ENCODE measurements around the gene MMAA. TPM values are rescaled to one million over a fixed set of nuclear protein-coding genes. Genes with fewer than 3 reads are reported as not detected.
"Not testable (repeated sequence)": the region's sequence is repeated elsewhere in the genome, so short reads cannot be mapped to it uniquely, and the experiment has no call there.

The MMAA gene
- total RNA-seq, 1 experiment from 2014 or later, result 0.53 TPM

DNA sequence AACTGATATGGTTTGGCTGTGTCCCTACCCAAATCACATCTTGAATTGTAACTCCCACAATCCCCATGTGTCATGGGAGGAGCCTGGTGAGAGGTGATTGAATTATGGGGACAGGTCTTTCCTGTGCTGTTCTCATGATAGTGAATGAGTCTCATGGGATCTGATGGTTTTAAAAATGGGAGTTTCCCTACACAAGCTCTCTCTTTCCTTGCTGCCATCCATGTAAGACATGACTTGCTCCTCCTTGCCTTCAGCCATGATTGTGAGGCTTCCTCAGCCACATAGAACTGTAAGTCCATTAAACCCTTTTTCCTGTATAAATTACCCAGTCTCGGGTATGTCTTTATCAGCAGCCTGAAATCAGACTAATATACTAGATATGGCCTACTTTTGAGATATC lies 2.9 kb downstream of the MMAA start:
- H3K4me3 ChIP-seq, DNase-seq, H3K9me3 ChIP-seq, H3K36me3 ChIP-seq, H3K27me3 ChIP-seq: not testable (repeated sequence)

DNA sequence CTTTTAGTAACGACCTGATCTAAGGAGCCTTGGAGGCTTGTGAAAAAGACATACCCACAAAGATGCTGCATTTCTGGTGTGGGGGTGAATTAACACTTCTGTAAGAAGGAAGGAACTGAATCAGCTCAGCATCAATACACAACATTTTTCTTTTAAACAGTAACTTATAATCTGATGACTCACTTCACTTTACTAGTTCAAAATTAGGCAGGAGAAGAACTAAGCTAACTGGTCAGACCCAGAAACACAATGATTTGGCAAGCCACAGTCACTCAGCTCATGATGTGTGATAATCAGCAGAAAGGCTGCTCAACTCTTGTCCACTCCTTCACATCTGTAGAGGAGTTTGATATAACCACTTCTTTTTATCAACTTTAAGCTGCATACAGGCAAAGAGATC lies 4.6 kb downstream of the MMAA start:
- H3K4me3 ChIP-seq, result no peak overlapping the region
- H3K36me3 ChIP-seq, result no peaks in the 10 kb centered on the region
- no peaks in the 10 kb centered on the region for H3K9me3 ChIP-seq
- DNase-seq, result peak; percentile 16
- H3K27me3 ChIP-seq, result no peaks in the 10 kb centered on the region

DNA sequence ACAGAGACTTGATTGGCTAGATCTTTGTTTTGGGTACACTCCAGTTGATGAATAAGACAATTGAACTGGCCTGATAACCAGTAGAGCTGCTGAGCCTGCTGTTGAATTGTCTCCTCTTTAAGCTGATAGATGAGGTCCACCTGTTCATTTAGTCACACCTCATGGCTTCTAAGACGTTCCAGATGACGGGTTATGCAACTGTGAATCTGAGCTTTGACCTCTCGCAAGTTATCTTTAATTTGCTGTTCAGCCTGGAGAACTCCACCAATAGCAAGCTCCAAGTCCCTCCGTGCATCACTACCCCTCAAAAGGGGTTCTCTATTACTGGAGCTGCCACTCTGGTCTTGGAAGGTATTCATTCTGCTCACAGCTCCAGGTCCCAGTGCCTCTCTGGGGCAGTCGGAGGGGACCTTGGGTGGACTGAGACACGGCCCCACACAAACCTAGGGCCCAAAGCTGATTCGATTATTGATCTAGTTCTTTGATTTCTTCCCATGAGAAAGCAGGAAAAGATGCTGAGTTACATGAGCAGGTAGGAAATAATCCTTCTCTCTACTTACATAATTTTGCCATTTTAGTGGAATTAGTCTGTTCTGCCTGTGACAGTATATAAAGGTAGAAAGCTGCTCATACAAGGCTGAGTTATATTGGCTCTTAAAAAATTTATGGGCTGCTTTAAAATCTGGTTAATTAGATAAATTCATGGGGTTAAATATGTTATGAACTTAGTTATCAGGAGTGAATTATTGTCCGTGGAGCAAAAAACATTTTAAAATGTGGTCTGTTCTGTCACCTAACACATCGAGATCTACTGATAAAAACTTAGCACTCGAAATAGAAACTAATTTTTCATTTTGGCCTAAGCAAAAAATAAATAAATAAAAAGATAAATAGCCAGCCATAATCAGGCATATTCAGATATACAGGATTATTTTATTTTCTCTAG lies 6.8 kb downstream of the MMAA start:
- Histone ChIP-seq H3K9me3 (no peaks in the 10 kb centered on the region), H3K36me3 (no peaks in the 10 kb centered on the region), H3K4me3 (no peak overlapping the region), H3K27me3 (no peaks in the 10 kb centered on the region)
- DNase-seq, result no peak

DNA sequence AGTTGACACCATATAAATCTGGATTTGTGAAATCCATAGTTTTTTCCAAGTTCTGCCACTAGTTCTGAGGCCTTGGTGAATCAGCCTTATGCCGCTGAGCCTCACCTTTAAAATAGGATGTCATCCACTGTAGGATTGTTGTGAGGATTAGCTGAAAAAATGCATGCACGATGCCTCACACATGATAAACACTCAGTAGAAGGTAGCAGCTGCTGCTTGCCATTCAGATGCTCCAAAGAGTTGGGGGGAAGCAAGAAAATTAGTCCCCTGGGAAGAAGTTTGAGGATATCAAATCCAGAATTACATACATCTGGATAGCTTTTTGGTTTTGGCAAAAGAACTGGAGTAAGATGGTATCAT lies 7.4 kb downstream of the MMAA start:
- no peaks in the 10 kb centered on the region for H3K36me3 ChIP-seq
- DNase-seq, result no peak
- H3K27me3 ChIP-seq, result no peaks in the 10 kb centered on the region
- H3K4me3 ChIP-seq, result no peak overlapping the region
- no peaks in the 10 kb centered on the region for H3K9me3 ChIP-seq

DNA sequence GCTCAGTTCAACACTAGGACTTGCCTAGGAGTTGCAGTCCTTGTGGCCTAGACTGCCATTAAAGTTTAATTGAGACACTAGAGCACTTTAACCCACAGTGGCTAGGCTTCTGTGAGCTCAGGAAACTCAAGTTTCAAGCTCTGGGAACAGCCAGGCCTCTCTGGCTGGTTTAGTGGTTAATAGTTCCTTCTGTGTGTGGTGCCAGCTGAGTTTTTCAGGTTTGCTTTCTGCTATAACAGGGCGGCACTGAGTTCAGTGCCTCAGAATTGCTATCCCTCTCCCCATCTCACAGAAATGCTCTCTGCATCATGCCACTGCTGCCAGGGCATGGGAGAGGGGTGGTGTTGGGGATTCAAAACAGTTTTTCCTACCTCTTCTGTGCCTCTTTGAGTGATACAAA lies 15.9 kb downstream of the MMAA start:
- Histone ChIP-seq H3K27me3 (no peaks in the 10 kb centered on the region), H3K9me3 (no peaks in the 10 kb centered on the region), H3K4me3 (no peak overlapping the region), H3K36me3 (no peaks in the 10 kb centered on the region)
- no peak for DNase-seq

DNA sequence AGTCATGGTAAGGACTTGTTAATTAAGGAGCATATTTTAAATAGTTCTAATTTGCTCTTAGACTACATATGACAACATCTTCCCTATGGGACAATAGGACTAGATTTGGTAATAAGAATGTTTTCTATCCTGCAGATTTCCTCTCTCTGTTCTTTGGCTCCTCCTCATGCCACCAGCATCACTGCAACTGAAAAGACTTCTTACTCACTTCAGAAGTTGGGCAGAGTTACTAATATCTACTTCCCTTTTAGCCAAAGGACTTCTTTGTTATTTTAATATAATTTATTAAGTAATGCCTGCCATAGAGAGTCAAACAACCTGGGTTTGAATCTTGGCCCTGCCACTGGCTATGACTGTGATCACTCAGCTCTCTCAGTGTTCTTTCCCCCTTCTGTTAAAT lies 16.4 kb downstream of the MMAA start:
- Histone ChIP-seq H3K27me3 (no peaks in the 10 kb centered on the region), H3K36me3 (no peaks in the 10 kb centered on the region), H3K4me3 (no peak overlapping the region), H3K9me3 (no peaks in the 10 kb centered on the region)
- DNase-seq, result no peak

DNA sequence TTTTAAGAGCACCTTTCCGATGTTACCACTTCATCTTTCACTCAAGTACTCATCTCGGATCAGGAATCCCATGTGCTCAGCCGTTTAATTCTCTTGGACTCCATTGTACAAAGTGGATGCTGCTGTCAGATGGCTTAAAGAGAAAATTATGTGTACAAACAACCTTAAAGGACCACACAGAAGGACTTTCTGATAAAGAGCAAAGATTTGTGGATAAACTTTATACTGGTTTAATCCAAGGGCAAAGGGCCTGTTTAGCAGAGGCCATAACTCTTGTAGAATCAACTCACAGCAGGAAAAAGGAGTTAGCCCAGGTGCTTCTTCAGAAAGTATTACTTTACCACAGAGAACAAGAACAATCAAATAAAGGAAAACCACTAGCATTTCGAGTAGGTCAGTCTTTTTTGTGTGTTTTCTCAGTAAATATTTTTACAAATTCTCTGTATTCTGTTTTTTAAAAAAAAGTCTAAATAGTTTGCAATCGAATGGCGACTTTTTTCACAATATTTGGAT lies 20.1 kb downstream of the MMAA start:
- Histone ChIP-seq H3K36me3 (no peaks in the 10 kb centered on the region), H3K27me3 (no peaks in the 10 kb centered on the region), H3K4me3 (no peak overlapping the region), H3K9me3 (no peaks in the 10 kb centered on the region)
- DNase-seq, result no peak

DNA sequence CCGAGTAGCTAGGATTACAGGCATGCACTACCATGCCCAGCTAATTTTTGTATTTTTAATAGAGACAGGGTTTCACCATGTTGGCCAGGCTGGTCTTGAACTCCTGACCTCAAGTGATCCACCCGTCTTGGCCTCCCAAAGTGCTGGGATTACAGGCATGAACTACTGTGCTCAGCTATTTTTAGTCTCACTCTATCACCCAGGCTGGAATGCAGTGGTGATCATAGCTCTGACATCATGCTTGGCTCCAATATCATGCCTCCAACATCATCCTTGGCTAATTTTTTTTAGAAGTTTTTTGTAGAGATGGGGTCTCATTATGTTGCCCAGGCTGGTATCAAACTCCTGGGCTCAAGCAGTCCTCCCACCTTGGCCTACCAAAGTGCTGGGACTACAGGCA lies 21.1 kb downstream of the MMAA start:
- H3K9me3 ChIP-seq, H3K4me3 ChIP-seq, H3K27me3 ChIP-seq, H3K36me3 ChIP-seq: not testable (repeated sequence)
- peak; percentile 36 for DNase-seq

DNA sequence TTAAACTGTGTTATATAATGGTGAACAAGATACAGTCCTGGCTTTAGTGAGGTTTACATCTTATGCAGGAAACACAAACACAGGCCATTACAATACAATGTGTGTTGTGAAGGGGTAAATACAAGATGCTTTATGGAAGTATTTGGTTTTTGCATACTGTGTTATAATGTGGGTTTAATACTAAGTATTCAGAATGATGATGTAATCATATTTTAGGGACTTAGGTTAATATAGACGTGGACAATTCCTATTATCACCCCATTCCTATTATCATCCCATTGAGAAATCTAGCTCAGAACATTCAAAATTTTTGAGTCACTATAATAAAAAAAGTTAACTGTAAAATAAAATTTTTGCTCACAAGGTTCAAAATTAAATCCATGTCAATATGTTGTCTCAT lies 24.1 kb downstream of the MMAA start:
- Histone ChIP-seq H3K4me3 (no peak overlapping the region), H3K27me3 (no peaks in the 10 kb centered on the region), H3K36me3 (no peaks in the 10 kb centered on the region), H3K9me3 (no peaks in the 10 kb centered on the region)
- no peak for DNase-seq

DNA sequence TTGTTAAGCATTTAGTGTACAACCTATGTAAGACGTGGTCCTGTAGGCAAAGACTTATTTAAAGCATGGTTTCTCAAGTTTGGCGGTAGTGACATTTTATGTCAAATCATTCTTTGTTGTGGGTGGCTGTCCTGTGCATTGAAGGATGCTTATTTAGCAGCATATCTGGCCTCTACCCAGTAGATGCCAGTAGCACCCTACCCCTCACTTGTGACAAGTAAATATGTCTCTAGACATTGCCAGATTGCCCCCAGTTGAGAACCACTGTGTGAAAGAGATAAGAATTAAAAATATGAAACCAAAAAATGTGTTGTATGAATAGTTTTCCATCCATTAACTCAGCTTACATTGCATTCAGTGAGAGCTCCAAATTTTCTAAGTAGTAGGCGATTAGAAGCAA lies 25.5 kb downstream of the MMAA start:
- Histone ChIP-seq H3K27me3 (no peaks in the 10 kb centered on the region), H3K9me3 (no peaks in the 10 kb centered on the region), H3K4me3 (no peak overlapping the region), H3K36me3 (no peaks in the 10 kb centered on the region)
- no peak for DNase-seq

DNA sequence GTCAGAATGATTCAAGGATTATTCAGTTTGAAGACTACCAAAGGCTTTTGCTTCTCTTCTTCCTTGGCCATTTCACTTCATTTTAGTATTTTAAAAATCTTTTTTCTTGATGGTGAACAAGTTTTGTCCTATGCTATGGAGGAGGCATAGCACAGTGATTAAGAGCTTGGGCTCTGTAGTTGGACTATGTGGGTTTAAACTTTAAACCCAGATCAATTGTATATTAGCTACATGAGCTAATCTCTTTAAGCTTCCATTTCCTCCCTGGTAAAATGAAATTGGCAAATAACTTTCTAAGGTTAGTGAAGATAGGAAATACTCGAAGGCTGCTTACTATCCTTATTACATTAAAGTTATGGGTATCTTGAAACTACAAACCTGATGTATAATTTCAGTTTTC lies 37.0 kb downstream of the MMAA start:
- Histone ChIP-seq H3K27me3 (no peaks in the 10 kb centered on the region), H3K4me3 (no peak overlapping the region)
- DNase-seq, result no peak

DNA sequence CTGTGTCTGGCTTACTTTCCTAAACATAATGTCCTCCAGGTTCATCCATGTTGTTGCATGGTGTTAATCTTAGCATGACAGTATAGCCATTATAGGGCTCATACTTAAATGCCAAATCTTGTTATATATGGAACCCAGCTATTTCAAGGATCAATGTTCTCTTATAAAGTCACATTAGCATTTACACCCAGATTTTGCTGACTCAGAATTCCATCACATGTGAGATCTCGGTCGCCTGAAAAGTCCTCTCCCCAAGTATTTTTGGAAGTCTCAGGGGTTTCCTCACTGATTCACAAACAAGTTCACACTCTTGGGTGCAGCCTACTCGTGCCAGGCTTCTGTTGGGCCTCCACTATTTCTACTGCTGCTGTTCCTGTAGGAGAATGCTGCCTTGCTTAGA lies 40.9 kb downstream of the MMAA start:
- H3K4me3 ChIP-seq, result no peak overlapping the region
- H3K9me3 ChIP-seq, result no peaks in the 10 kb centered on the region
- no peak for DNase-seq
- no peaks in the 10 kb centered on the region for H3K27me3 ChIP-seq
- H3K36me3 ChIP-seq, result no peaks in the 10 kb centered on the region

More for the DNA sequence above, 37.0 kb downstream of the MMAA start:
- Histone ChIP-seq H3K36me3 (no peaks in the 10 kb centered on the region), H3K9me3 (no peaks in the 10 kb centered on the region)

DNA sequence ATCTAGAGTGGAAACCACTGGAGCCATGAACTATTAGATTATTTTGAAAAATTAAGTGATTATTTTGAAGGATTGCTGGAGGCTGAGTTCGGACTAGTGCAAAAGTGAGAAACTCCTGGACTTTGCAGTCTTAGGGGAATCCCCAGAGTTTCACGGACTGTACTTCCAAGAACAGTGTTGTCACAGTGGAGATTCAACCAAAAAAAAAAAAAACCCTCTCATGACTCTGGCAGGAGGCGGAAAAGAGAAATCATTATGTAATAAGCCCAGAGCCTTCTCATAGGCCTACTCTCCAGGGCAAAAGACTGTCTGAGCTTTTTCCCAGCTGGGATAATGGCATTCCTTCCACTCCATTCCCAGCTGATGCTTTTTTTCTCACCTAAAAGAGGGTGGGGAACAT lies 44.0 kb downstream of the MMAA start:
- no peaks in the 10 kb centered on the region for H3K9me3 ChIP-seq
- no peaks in the 10 kb centered on the region for H3K27me3 ChIP-seq
- H3K4me3 ChIP-seq, result no peak overlapping the region
- no peaks in the 10 kb centered on the region for H3K36me3 ChIP-seq
- DNase-seq, result no peak

DNA sequence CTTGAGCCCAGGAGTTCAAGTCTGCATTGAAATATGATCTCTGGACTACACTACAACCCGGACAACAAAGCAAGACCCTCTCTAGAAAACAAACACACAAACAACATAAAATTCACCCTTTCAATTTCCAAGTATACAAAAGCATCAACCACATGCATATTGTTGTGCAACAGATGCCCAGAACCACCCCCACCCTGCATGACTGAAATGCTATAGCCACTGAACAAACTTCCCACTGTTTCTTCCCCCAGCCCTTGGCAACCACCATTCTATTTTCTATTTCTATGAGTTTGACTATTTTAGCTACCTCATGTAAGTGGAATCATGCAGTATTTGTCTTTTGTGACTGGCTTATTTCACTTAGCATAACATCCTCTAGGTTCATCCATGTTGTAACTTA lies 46.6 kb downstream of the MMAA start:
- Histone ChIP-seq H3K27me3 (no peaks in the 10 kb centered on the region), H3K9me3 (no peaks in the 10 kb centered on the region), H3K36me3 (no peaks in the 10 kb centered on the region), H3K4me3 (no peak overlapping the region)
- no peak for DNase-seq

DNA sequence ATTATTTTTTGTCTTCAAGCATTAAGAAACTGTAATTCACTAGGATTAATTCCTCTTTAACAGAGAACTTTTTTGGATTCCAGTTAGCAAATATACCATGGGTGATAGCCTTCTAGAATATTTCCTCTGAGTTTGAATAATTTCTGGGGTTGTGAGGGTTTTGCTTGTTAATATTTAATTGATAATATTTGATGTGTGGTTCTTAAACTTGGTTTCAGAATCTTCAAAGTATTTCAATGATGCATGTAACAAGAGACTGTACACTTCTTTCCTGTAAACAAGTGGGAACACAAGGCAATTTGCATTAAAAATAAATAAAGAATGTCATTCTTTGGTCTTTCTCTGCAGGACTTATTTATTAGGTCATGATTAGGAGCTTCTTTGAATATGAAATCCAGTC lies 51.2 kb downstream of the MMAA start:
- Histone ChIP-seq H3K27me3 (no peaks in the 10 kb centered on the region), H3K4me3 (no peak overlapping the region), H3K9me3 (no peaks in the 10 kb centered on the region), H3K36me3 (no peaks in the 10 kb centered on the region)
- no peak for DNase-seq

DNA sequence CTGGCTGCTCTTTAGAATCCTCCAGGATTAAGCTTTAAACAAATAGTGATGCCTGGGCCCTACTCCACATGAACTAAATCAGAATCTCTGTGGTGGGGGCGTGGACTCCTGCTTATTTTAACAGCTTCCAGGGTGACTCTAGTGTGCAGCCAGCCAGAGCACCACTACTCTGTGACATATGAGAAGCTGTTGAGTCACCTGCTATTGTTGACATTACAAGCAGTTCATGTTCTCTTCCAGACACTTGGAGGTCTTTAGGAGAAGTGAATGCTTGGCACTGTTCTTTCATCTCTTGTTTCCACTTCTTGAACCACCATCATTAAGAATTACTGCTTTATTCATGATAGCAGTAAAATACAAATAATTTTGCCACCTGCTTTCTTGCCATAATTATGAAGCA lies 60.3 kb downstream of the MMAA start:
- Histone ChIP-seq H3K4me3 (no peak overlapping the region), H3K9me3 (no peaks in the 10 kb centered on the region), H3K27me3 (no peaks in the 10 kb centered on the region), H3K36me3 (no peaks in the 10 kb centered on the region)
- DNase-seq, result peak; percentile 79

DNA sequence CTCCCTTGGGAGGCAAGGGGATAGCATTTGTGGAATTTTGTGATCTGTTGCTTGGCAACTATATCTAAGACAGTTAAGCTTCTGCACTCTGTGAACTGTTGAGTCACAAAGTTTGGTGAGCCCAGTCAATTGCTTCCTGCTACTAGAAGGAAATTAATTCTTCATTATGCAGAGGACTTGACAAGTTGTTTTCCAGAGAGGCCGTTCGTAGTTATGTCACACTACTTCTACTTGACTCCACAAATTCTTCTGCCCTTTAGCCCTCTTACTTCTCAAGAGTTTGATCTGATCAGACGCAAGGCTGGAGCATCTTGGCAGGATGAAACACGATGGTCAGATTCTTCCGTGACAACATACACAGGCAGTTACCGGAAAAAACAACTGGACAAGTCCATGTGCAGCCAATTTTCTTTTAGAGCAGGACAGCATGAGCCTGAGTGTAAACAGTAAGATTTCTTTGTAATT lies 60.8 kb downstream of the MMAA start, which contains the start of gene C4orf51:
C4orf51 (plus strand) TSS at position 156 of the 465 bp plus-strand sequence; CDS start at position 214, 58 bp downstream.
- no peaks in the 10 kb centered on the region for H3K9me3 ChIP-seq
- H3K36me3 ChIP-seq, result no peaks in the 10 kb centered on the region
- no peaks in the 10 kb centered on the region for H3K27me3 ChIP-seq
- H3K4me3 ChIP-seq, result no peak within 1 kb of the TSS
- peak; percentile 5 for DNase-seq

DNA sequence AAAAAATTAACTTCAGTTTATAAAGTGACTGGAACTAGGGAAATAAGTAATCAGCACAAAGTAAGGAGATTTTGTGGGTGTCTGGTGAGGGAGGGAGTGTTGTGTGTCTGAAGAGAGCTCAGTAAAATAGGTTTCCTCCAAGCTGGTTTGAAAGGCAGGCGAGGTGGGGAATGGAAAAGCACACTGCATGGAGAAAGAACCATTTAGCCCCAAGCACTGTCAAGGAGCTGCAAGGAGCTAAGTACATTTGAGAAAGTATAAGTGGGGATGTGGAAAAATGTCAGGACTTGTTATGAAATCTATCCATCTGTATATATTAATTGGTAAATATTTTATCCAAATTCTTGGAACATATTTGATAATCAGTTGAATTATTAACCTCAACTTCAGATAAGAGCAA lies 61.7 kb downstream of the MMAA start:
- Histone ChIP-seq H3K36me3 (no peaks in the 10 kb centered on the region), H3K4me3 (no peak overlapping the region), H3K9me3 (no peaks in the 10 kb centered on the region), H3K27me3 (no peaks in the 10 kb centered on the region)
- DNase-seq, result no peak
